ENCODE results near the gene AGBL4. TPM values are rescaled to one million over a fixed set of nuclear protein-coding genes. Genes with fewer than 3 reads are reported as not detected.

The AGBL4 gene
- total RNA-seq, 1 donor from 2014 or later = 0.16 TPM

- intact Hi-C loops (cut with DNase I) = no loop called here
- no peak for DNase-seq
- ATAC-seq (ENCODE audit: poor library complexity) = no peak
Observed at GRCh38 chr1:48889082-48889481, 1134.7 kb downstream of the AGBL4 start.

- intact Hi-C loops (cut with DNase I) = no loop called here
- ATAC-seq (ENCODE audit: poor library complexity) (no peak), DNase-seq (no peak)
Observed at GRCh38 chr1:48887796-48888195, 1136.0 kb downstream of the AGBL4 start.

GRCh38 chr1:48882020-48882419 lies 1141.7 kb downstream of the AGBL4 start:
- ATAC-seq (ENCODE audit: poor library complexity) (no peak), DNase-seq (no peak)
- intact Hi-C loops (cut with DNase I) = no loop called here

- no peak for DNase-seq
- intact Hi-C loops (cut with DNase I) = no loop called here
- no peak for ATAC-seq (ENCODE audit: poor library complexity)
Observed at GRCh38 chr1:48878191-48878940, 1145.4 kb downstream of the AGBL4 start.

- ATAC-seq (ENCODE audit: poor library complexity) = no peak
Observed at GRCh38 chr1:48876330-48876785, 1147.4 kb downstream of the AGBL4 start.

GRCh38 chr1:48875552-48876329 lies 1148.0 kb downstream of the AGBL4 start:
- DNase-seq (no peak), ATAC-seq (ENCODE audit: poor library complexity) (no peak)
- intact Hi-C loops (cut with DNase I) = no loop called here

More at GRCh38 chr1:48876330-48876785, 1147.4 kb downstream of the AGBL4 start:
- no peak for DNase-seq
- intact Hi-C loops (cut with DNase I) = no loop called here

GRCh38 chr1:48873944-48874343 lies 1149.8 kb downstream of the AGBL4 start:
- ATAC-seq (ENCODE audit: poor library complexity) = no peak
- no peak for DNase-seq
- intact Hi-C loops (cut with DNase I) = no loop called here

- no peak for DNase-seq
- ATAC-seq (ENCODE audit: poor library complexity) = no peak
- intact Hi-C loops (cut with DNase I) = no loop called here
Observed at GRCh38 chr1:48870596-48870995, 1153.2 kb downstream of the AGBL4 start.

- ATAC-seq (ENCODE audit: poor library complexity) = no peak
- intact Hi-C loops (cut with DNase I) = no loop called here
- DNase-seq = no peak
Observed at GRCh38 chr1:48869116-48869893, 1154.4 kb downstream of the AGBL4 start.

GRCh38 chr1:48864913-48865312 lies 1158.8 kb downstream of the AGBL4 start:
- intact Hi-C loops (cut with DNase I) = no loop called here
- ATAC-seq (ENCODE audit: poor library complexity) (no peak), DNase-seq (no peak)

GRCh38 chr1:48859456-48859855 lies 1164.3 kb downstream of the AGBL4 start:
- ATAC-seq (ENCODE audit: poor library complexity) (no peak), DNase-seq (no peak)
- intact Hi-C loops (cut with DNase I) = no loop called here

- intact Hi-C loops (cut with DNase I) = no loop called here
- DNase-seq (no peak), ATAC-seq (ENCODE audit: poor library complexity) (no peak)
Observed at GRCh38 chr1:48858200-48858920, 1165.4 kb downstream of the AGBL4 start.

GRCh38 chr1:48853006-48853405 lies 1170.7 kb downstream of the AGBL4 start:
- no peak for ATAC-seq (ENCODE audit: poor library complexity)
- DNase-seq = no peak
- intact Hi-C loops (cut with DNase I) = no loop called here

- DNase-seq (no peak), ATAC-seq (ENCODE audit: poor library complexity) (no peak)
- intact Hi-C loops (cut with DNase I) = no loop called here
Observed at GRCh38 chr1:48851638-48852037, 1172.1 kb downstream of the AGBL4 start.

GRCh38 chr1:48848035-48848434 lies 1175.7 kb downstream of the AGBL4 start:
- intact Hi-C loops (cut with DNase I) = no loop called here
- ATAC-seq (ENCODE audit: poor library complexity) (no peak), DNase-seq (no peak)

GRCh38 chr1:48846441-48846840 lies 1177.3 kb downstream of the AGBL4 start:
- no peak for DNase-seq
- no peak for ATAC-seq (ENCODE audit: poor library complexity)
- intact Hi-C loops (cut with DNase I) = no loop called here

GRCh38 chr1:48844187-48844586 lies 1179.6 kb downstream of the AGBL4 start:
- DNase-seq (no peak), ATAC-seq (ENCODE audit: poor library complexity) (no peak)
- intact Hi-C loops (cut with DNase I) = no loop called here

- ATAC-seq (ENCODE audit: poor library complexity) = no peak
- DNase-seq = no peak
- intact Hi-C loops (cut with DNase I) = no loop called here
Observed at GRCh38 chr1:48841966-48842365, 1181.8 kb downstream of the AGBL4 start.

GRCh38 chr1:48841461-48841860 lies 1182.3 kb downstream of the AGBL4 start:
- no peak for DNase-seq
- no peak for ATAC-seq (ENCODE audit: poor library complexity)
- intact Hi-C loops (cut with DNase I) = no loop called here
